K562 (cell line): ENCODE data around the gene SLC1A5. TPM values are rescaled to one million over a fixed set of nuclear protein-coding genes. Genes with fewer than 3 reads are reported as not detected.
A peak's percentile ranks its signal among the peaks of the same experiment; 100 is the strongest.

Experiments used
- CCNT2 ChIP-seq: IDR thresholded peaks from 2 replicates; pipeline ENCODE4 v1.6.1; 2011; ENCODE audit warnings: borderline replicate concordance, low read depth, mild to moderate bottlenecking, moderate library complexity, mixed read lengths, low read length; ENCODE audit not compliant: insufficient read length; ENCODE audit errors: extremely low read depth
- CHD1 ChIP-seq: fragments of 200-600 bp; sonication (generic); IDR thresholded peaks from one replicate; pipeline ENCODE4 v1.6.1; 2012; ENCODE audit warnings: mild to moderate bottlenecking, moderate library complexity, low read length, inconsistent platforms
- DPF2 ChIP-seq: fragments of 450-650 bp; IDR thresholded peaks from 2 replicates; pipeline ENCODE4 v1.6.1; 2016
- EP400 ChIP-seq: fragments of 450-650 bp; IDR thresholded peaks from 2 replicates; pipeline ENCODE4 v1.6.1; 2017; ENCODE audit warnings: antibody characterized with exemption, mild to moderate bottlenecking, moderate library complexity
- HNRNPLL ChIP-seq: fragments of 200-400 bp; formaldehyde crosslinking; IDR thresholded peaks from 2 replicates; pipeline ENCODE4 v1.6.1; 2017; ENCODE audit warnings: low read length, low read depth, mild to moderate bottlenecking; ENCODE audit not compliant: poor library complexity, severe bottlenecking
- KDM4B ChIP-seq, 2 experiments: fragments of 450-650 bp in 1 of 2; sonication (generic) in 1 of 2; IDR thresholded peaks; 2 replicates each; pipeline ENCODE4 v1.6.1; 2016 to 2017; ENCODE audit warnings: borderline replicate concordance in 2 of 2, antibody characterized with exemption in 1 of 2, low read depth in 1 of 2, mild to moderate bottlenecking in 1 of 2
- L3MBTL2 ChIP-seq: fragments of 450-650 bp; IDR thresholded peaks from 2 replicates; pipeline ENCODE4 v1.6.1; 2016; ENCODE audit warnings: mild to moderate bottlenecking, moderate library complexity
- MAFF ChIP-seq: IDR thresholded peaks from 2 replicates; pipeline ENCODE4 v1.6.1; 2012; ENCODE audit warnings: low read length, improper control_type of control experiment
- MEF2D ChIP-seq: conservative IDR thresholded peaks from 2 replicates; pipeline ENCODE4 v1.6.1; 2016; ENCODE audit warnings: low read depth, missing genetic modification characterization, missing compliant biosample characterization
- MIER1 ChIP-seq: fragments of 450-650 bp; IDR thresholded peaks from 2 replicates; pipeline ENCODE4 v1.6.1; 2016; ENCODE audit warnings: antibody characterized with exemption, mild to moderate bottlenecking, low read depth
- MTA2 ChIP-seq: fragments of 450-650 bp; IDR thresholded peaks from 2 replicates; pipeline ENCODE4 v1.6.1; 2016; ENCODE audit warnings: low read depth
- NONO ChIP-seq, 2 experiments: fragments of 200-400 bp in 1 of 2; fragments of 450-650 bp in 1 of 2; formaldehyde crosslinking in 1 of 2; IDR thresholded peaks; 2 replicates each; pipeline ENCODE4 v1.6.1; 2017; ENCODE audit warnings: low read depth in 2 of 2, mild to moderate bottlenecking in 2 of 2, moderate library complexity in 2 of 2, low read length in 1 of 2
- POLR2A ChIP-seq: fragments of 450-650 bp; conservative IDR thresholded peaks from 2 replicates; pipeline ENCODE4 v1.6.1; 2016
- SP1 ChIP-seq: sonication (generic); formaldehyde crosslinking; IDR thresholded peaks from 2 replicates; pipeline ENCODE4 v1.8.1; 2022; ENCODE audit warnings: mild to moderate bottlenecking, missing genetic modification reagents
- SREBF1 ChIP-seq: fragments of 150-350 bp; IDR thresholded peaks from 2 replicates; pipeline ENCODE4 v1.6.1; 2014; ENCODE audit warnings: antibody characterized with exemption, low read depth, low read length, borderline replicate concordance
- TAF1 ChIP-seq: IDR thresholded peaks from 2 replicates; pipeline ENCODE4 v1.6.1; 2011; ENCODE audit warnings: mild to moderate bottlenecking, low read length, moderate library complexity; ENCODE audit not compliant: insufficient read depth, control insufficient read depth, severe bottlenecking; ENCODE audit errors: extremely low read depth
- TARDBP ChIP-seq: fragments of 450-650 bp; IDR thresholded peaks from 2 replicates; pipeline ENCODE4 v1.6.1; 2016
- polyA plus RNA-seq, 8 experiments: library from polyadenylated mRNA; depleted of rRNA in 4 of 8; stranded (reverse) in 5 of 8; unstranded in 3 of 8; fragments of >200 nt; fragmentation: Nextera tagmentation in 2 of 8; fragmentation: Illumina TruSeq in 1 of 8; extraction: Ambion mirVana in 2 of 8; extraction: Trizol in 1 of 8; gene quantifications; 2 replicates each; pipeline versions ENCODE4 v1.2.1 to v1.2.3, GENCODE V29; 2011 to 2014; ENCODE audit warnings: inconsistent platforms in 1 of 8, missing spikeins in 1 of 8
- total RNA-seq, 7 experiments: library from RNA; depleted of rRNA in 6 of 7; stranded (reverse); fragments of >200 nt in 6 of 7; fragmentation: Illumina TruSeq in 2 of 7; extraction: Trizol in 2 of 7; gene quantifications; 2 replicates each; pipeline versions ENCODE4 v1.2.1 to v1.2.3, GENCODE V29; 2011 to 2021; ENCODE audit warnings: low replicate concordance in 1 of 7
- TF ChIP-seq, protein P1 (sequence below): sonication (generic); formaldehyde crosslinking; IDR thresholded peaks from 2 replicates; pipeline ENCODE4 v1.8.0; 2022; ENCODE audit warnings: mild to moderate bottlenecking, missing genetic modification reagents, borderline replicate concordance
- TF ChIP-seq, protein P2 (sequence below), 2 experiments: fragments of 200-800 bp in 1 of 2; sonication (Bioruptor generic) in 1 of 2; sonication (generic) in 1 of 2; formaldehyde crosslinking in 1 of 2; IDR thresholded peaks in 1 of 2; conservative IDR thresholded peaks in 1 of 2; 2 replicates each; pipeline versions ENCODE4 v1.5.0 to v1.6.1; 2016 to 2020; ENCODE audit warnings: missing compliant biosample characterization in 1 of 2, missing genetic modification characterization in 1 of 2, missing genetic modification reagents in 1 of 2
- TF ChIP-seq, protein P3 (sequence below): IDR thresholded peaks from 2 replicates; pipeline ENCODE4 v1.6.1; 2014; ENCODE audit warnings: antibody characterized with exemption
- TF ChIP-seq, protein P4 (sequence below): fragments of 450-650 bp; IDR thresholded peaks from one replicate; pipeline ENCODE4 v1.6.1; 2018; ENCODE audit warnings: mild to moderate bottlenecking, moderate library complexity; ENCODE audit not compliant: partially characterized antibody

Gene SLC1A5
- total and polyA plus RNA-seq, 9 of the 15 experiments (the other 6 are each of a cell fraction or from before 2014, with no cell fraction given): 31.2 to 417 (median 134) TPM

DNA sequence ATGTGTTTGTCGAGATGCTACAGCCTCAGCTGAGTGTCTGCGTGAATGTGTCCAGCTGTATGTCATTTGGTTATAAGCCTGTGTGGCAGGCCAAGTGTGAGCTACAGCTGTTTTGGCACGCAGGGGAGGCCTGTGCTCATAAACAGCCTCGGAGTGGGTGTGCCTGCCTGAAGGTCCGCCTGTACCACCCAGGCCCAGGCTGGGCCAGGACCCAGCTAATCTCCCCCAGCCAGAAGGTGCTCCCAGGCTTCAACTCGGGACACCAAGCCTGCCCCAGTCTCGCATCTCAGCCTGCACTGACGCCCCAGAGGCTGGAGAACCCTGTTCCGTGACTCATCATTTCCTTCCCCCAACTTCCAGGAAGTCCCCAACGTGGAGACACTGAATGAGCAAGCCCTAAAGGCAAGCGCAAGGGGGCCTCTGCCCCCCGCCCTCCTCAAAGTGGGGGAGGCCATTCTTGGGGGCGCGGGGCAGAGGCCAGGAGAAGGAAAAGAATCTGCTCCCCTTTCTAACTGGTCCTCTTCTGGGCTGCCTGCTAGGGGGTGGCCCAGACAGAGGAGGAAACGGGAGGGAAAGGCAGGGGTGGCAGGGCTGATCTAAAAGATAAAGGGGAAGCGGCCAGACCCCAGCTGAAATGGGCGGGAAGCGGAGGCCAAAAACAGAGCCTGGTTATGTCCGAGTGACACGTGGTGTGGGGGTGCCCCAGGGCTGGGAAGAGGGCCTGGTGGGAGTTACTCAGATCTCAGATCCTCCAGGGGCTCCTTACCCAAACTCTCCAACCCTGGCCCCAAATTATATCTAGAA is 2.0 kb downstream of the SLC1A5 start (continued):
- TF ChIP-seq, protein P1, sequence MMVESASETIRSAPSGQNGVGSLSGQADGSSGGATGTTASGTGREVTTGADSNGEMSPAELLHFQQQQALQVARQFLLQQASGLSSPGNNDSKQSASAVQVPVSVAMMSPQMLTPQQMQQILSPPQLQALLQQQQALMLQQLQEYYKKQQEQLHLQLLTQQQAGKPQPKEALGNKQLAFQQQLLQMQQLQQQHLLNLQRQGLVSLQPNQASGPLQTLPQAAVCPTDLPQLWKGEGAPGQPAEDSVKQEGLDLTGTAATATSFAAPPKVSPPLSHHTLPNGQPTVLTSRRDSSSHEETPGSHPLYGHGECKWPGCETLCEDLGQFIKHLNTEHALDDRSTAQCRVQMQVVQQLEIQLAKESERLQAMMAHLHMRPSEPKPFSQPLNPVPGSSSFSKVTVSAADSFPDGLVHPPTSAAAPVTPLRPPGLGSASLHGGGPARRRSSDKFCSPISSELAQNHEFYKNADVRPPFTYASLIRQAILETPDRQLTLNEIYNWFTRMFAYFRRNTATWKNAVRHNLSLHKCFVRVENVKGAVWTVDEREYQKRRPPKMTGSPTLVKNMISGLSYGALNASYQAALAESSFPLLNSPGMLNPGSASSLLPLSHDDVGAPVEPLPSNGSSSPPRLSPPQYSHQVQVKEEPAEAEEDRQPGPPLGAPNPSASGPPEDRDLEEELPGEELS: no peak
- TF ChIP-seq MTA2 (peak; percentile 60), L3MBTL2 (peak; percentile 93), SREBF1 (no peak), EP400 (peak; percentile 98), TARDBP (no peak; the same call in 1 of the 2 replicates), TAF1 (peak; percentile 82), POLR2A (peak; percentile 70; the same call in 1 of the 2 replicates), SP1 (CRISPR knock-in tag) (peak; percentile 52), KDM4B (IDR thresholded peaks at IDR 0.05; ENCODE audit: borderline replicate concordance in 2 of 2, low read depth in 1 of 2) (no peak), MAFF (peak; percentile 89), NONO (IDR thresholded peaks at IDR 0.05; ENCODE audit: low read depth in 2 of 2, low read length in 1 of 2) (no peak), MIER1 (no peak), CCNT2 (peak; percentile 29), CHD1 (no peak), DPF2 (peak; percentile 93), MEF2D (tag) (0 out of 2 replicates have a peak, but pooled peaks have one; percentile 47), HNRNPLL (peak; percentile 28)
- TF ChIP-seq, protein P2, sequence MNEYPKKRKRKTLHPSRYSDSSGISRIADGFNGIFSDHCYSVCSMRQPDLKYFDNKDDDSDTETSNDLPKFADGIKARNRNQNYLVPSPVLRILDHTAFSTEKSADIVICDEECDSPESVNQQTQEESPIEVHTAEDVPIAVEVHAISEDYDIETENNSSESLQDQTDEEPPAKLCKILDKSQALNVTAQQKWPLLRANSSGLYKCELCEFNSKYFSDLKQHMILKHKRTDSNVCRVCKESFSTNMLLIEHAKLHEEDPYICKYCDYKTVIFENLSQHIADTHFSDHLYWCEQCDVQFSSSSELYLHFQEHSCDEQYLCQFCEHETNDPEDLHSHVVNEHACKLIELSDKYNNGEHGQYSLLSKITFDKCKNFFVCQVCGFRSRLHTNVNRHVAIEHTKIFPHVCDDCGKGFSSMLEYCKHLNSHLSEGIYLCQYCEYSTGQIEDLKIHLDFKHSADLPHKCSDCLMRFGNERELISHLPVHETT (CRISPR knock-in tag; conservative IDR thresholded peaks at IDR 0.05 in 1 of 2, IDR thresholded peaks at IDR 0.05 in 1 of 2): no peak
- TF ChIP-seq, protein P3, sequence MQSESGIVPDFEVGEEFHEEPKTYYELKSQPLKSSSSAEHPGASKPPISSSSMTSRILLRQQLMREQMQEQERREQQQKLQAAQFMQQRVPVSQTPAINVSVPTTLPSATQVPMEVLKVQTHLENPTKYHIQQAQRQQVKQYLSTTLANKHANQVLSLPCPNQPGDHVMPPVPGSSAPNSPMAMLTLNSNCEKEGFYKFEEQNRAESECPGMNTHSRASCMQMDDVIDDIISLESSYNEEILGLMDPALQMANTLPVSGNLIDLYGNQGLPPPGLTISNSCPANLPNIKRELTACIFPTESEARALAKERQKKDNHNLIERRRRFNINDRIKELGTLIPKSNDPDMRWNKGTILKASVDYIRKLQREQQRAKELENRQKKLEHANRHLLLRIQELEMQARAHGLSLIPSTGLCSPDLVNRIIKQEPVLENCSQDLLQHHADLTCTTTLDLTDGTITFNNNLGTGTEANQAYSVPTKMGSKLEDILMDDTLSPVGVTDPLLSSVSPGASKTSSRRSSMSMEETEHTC: no peak
- TF ChIP-seq, protein P4, sequence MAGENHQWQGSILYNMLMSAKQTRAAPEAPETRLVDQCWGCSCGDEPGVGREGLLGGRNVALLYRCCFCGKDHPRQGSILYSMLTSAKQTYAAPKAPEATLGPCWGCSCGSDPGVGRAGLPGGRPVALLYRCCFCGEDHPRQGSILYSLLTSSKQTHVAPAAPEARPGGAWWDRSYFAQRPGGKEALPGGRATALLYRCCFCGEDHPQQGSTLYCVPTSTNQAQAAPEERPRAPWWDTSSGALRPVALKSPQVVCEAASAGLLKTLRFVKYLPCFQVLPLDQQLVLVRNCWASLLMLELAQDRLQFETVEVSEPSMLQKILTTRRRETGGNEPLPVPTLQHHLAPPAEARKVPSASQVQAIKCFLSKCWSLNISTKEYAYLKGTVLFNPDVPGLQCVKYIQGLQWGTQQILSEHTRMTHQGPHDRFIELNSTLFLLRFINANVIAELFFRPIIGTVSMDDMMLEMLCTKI: no peak
